Gastroesophageal sphincter (tissue), 4 donors: ENCODE measurements around the gene HSD17B3. TPM values are rescaled to one million over a fixed set of nuclear protein-coding genes. Genes with fewer than 3 reads are reported as not detected.

ENCODE experiments used
- ATAC-seq: fragments of 150-250 bp; one replicate; pipeline ENCODE4 v1.9.1; 2016; ENCODE audit warnings: mild to moderate bottlenecking, moderate library complexity
- H3K27ac ChIP-seq, 4 donors: fragments of 200-600 bp; sonication (generic) in 3 of 4; 1 replicate in 3 of 4; 2 replicates in 1 of 4; pipeline ENCODE4 v1.5.1; 2016 to 2019
- H3K27me3 ChIP-seq: fragments of 200-600 bp; sonication (generic); one replicate; pipeline ENCODE4 v1.5.1; 2019
- H3K36me3 ChIP-seq, 2 donors: fragments of 200-600 bp; sonication (generic); one replicate each; pipeline ENCODE4 v1.5.1; 2019; ENCODE audit warnings: control low read depth in 1 of 2
- H3K4me1 ChIP-seq, 3 donors: fragments of 200-600 bp; sonication (generic); 1 replicate in 2 of 3; 2 replicates in 1 of 3; pipeline ENCODE4 v1.5.1; 2016 to 2019; ENCODE audit warnings: control low read depth in 2 of 3
- H3K4me3 ChIP-seq, 2 donors: fragments of 200-600 bp; sonication (generic); one replicate each; pipeline ENCODE4 v1.5.1; 2019; ENCODE audit warnings: mild to moderate bottlenecking in 1 of 2, moderate library complexity in 1 of 2
- H3K9me3 ChIP-seq, 3 donors: fragments of 200-600 bp; sonication (generic); one replicate each; pipeline ENCODE4 v1.5.1; 2017 to 2019; ENCODE audit warnings: control low read depth in 2 of 3
- CTCF ChIP-seq, 4 experiments: fragments of 200-600 bp in 2 of 4; fragments of 450-650 bp in 2 of 4; sonication (generic) in 1 of 4; IDR thresholded peaks; one replicate each; pipeline ENCODE4 v1.5.1; 2017 to 2019; ENCODE audit warnings: antibody characterized with exemption in 4 of 4, mild to moderate bottlenecking in 2 of 4, moderate library complexity in 2 of 4
- EP300 ChIP-seq: sonication (generic); formaldehyde crosslinking; IDR thresholded peaks from one replicate; pipeline ENCODE4 v1.6.1; 2017; ENCODE audit warnings: antibody characterized with exemption, mild to moderate bottlenecking
- POLR2A ChIP-seq, 2 donors: fragments of 450-650 bp; IDR thresholded peaks; one replicate each; pipeline ENCODE4 v1.6.1; 2017; ENCODE audit warnings: antibody characterized with exemption in 2 of 2, mild to moderate bottlenecking in 2 of 2, moderate library complexity in 1 of 2
- POLR2AphosphoS5 ChIP-seq: sonication (generic); formaldehyde crosslinking; IDR thresholded peaks from one replicate; pipeline ENCODE4 v1.6.1; 2017; ENCODE audit warnings: antibody characterized with exemption
- WGBS, 2 donors: methylation state at CpG; one replicate each; pipeline ENCODE4 v1.1.5; 2018; ENCODE audit warnings: low coverage in 1 of 2; 5-methylcytosine and 5-hydroxymethylcytosine counted together
- total RNA-seq, 4 donors: library from RNA; depleted of rRNA; stranded (reverse); fragments of >200 nt; gene quantifications; one replicate each; pipeline ENCODE4 v1.1.0, GENCODE V29; 2016

HSD17B3 gene
- total RNA-seq, 4 donors from 2014 or later, result 0.40 to 0.81 (median 0.78) TPM; not detected in 1

- Histone ChIP-seq H3K27ac (no peak overlapping the region), H3K36me3 (no peaks in the 10 kb centered on the region), H3K27me3 (no peaks in the 10 kb centered on the region), H3K4me1 (peaks cover 0 to 10% (median 0%) of the 10 kb centered on the region in 3 donors), H3K9me3 (peaks cover 0 to 7% (median 0%) of the 10 kb centered on the region in 3 donors), H3K4me3 (no peak overlapping the region)
- no peak for TF ChIP-seq EP300
- no peak for TF ChIP-seq POLR2AphosphoS5
- 90 to 100% methylated on average over 2 to 9 of the region's 13 CpGs for WGBS, 2 donors
- ATAC-seq, result no peak
Observed at GRCh38 chr9:96202971-96203780, 98.8 kb downstream of the HSD17B3 start.

- H3K4me1 ChIP-seq, result peaks cover 0 to 10% (median 0%) of the 10 kb centered on the region in 3 donors
- 40 to 94% methylated on average over 1 to 6 of the region's 6 CpGs for WGBS, 2 donors
- H3K27ac ChIP-seq, result no peak overlapping the region
- H3K4me3 ChIP-seq, result no peak overlapping the region
- peaks cover 0 to 7% (median 0%) of the 10 kb centered on the region in 3 donors for H3K9me3 ChIP-seq
- H3K27me3 ChIP-seq, result no peaks in the 10 kb centered on the region
- ATAC-seq, result no peak
- no peak for TF ChIP-seq CTCF (IDR thresholded peaks at IDR 0.05)
- no peak for TF ChIP-seq POLR2AphosphoS5
- TF ChIP-seq POLR2A (IDR thresholded peaks at IDR 0.05), result no peak
- no peak for TF ChIP-seq EP300
- no peaks in the 10 kb centered on the region for H3K36me3 ChIP-seq
Observed at GRCh38 chr9:96201140-96201539, 100.8 kb downstream of the HSD17B3 start.

GRCh38 chr9:96199006-96199405, 103.0 kb downstream of the HSD17B3 start:
- TF ChIP-seq POLR2A (IDR thresholded peaks at IDR 0.05) (no peak), POLR2AphosphoS5 (no peak), CTCF (IDR thresholded peaks at IDR 0.05) (no peak), EP300 (no peak)
- 75% methylated on average over 5 of the region's 5 CpGs; no CpG with 5 or more reads in 1 of the 2 donors for WGBS, 2 donors
- H3K9me3 ChIP-seq, result no peaks in the 10 kb centered on the region
- no peak overlapping the region for H3K4me3 ChIP-seq
- ATAC-seq, result no peak
- H3K27me3 ChIP-seq, result no peaks in the 10 kb centered on the region
- H3K36me3 ChIP-seq, result no peaks in the 10 kb centered on the region
- no peak overlapping the region for H3K27ac ChIP-seq
- H3K4me1 ChIP-seq, result peaks cover 0 to 5% (median 0%) of the 10 kb centered on the region in 3 donors

- no peak for ATAC-seq
- Histone ChIP-seq H3K27me3 (no peaks in the 10 kb centered on the region), H3K9me3 (peaks cover 0 to 3% (median 0%) of the 10 kb centered on the region in 3 donors), H3K27ac (no peak overlapping the region), H3K4me3 (no peak overlapping the region), H3K4me1 (no peaks in the 10 kb centered on the region), H3K36me3 (no peaks in the 10 kb centered on the region)
- 78% methylated on average over 3 of the region's 3 CpGs; no CpG with 5 or more reads in 1 of the 2 donors for WGBS, 2 donors
- no peak for TF ChIP-seq POLR2A (IDR thresholded peaks at IDR 0.05)
Observed at GRCh38 chr9:96195541-96195940, 106.4 kb downstream of the HSD17B3 start.

GRCh38 chr9:96193236-96193755, 108.7 kb downstream of the HSD17B3 start:
- Histone ChIP-seq H3K36me3 (no peaks in the 10 kb centered on the region), H3K27me3 (no peaks in the 10 kb centered on the region), H3K27ac (no peak overlapping the region), H3K9me3 (peaks cover 0 to 17% (median 0%) of the 10 kb centered on the region in 3 donors), H3K4me1 (no peaks in the 10 kb centered on the region), H3K4me3 (no peak overlapping the region)
- TF ChIP-seq EP300 (no peak), POLR2AphosphoS5 (no peak), POLR2A (IDR thresholded peaks at IDR 0.05) (no peak), CTCF (IDR thresholded peaks at IDR 0.05) (no peak)
- no peak for ATAC-seq
- WGBS, 2 donors, result 76 to 83% methylated on average over 3 to 5 of the region's 5 CpGs

- no peak for TF ChIP-seq EP300
- TF ChIP-seq POLR2A (IDR thresholded peaks at IDR 0.05), result no peak
- TF ChIP-seq CTCF (IDR thresholded peaks at IDR 0.05), result no peak
- TF ChIP-seq POLR2AphosphoS5, result no peak
- Histone ChIP-seq H3K27me3 (no peaks in the 10 kb centered on the region), H3K27ac (no peak overlapping the region), H3K4me1 (no peaks in the 10 kb centered on the region), H3K4me3 (no peak overlapping the region), H3K9me3 (peaks cover 0 to 17% (median 0%) of the 10 kb centered on the region in 3 donors), H3K36me3 (no peaks in the 10 kb centered on the region)
- no peak for ATAC-seq
Observed at GRCh38 chr9:96192710-96193109, 109.3 kb downstream of the HSD17B3 start.
